ENCODE data around the gene PTCRA.

The PTCRA gene

GRCh38 chr6:42970871-42971612, 55.2 kb downstream of the PTCRA start:
- H3K4me3 ChIP-seq (ENCODE audit: low read depth, low read length): no peak overlapping the region
- H3K36me3 ChIP-seq: peaks cover 11% of the 10 kb centered on the region
- H3K4me1 ChIP-seq: peaks cover 5% of the 10 kb centered on the region; the same call in 1 of the 2 replicates
- H3K9me3 ChIP-seq: no peaks in the 10 kb centered on the region
- no peaks in the 10 kb centered on the region for H3K27me3 ChIP-seq
- DNase-seq: no peak
- TF ChIP-seq CTCF (IDR thresholded peaks at IDR 0.05; ENCODE audit: low read depth, low read length): no peak

- Histone ChIP-seq H3K36me3 (peaks cover 9% of the 10 kb centered on the region), H3K4me3 (ENCODE audit: low read depth, low read length) (no peak overlapping the region)
- no peak for TF ChIP-seq CTCF (IDR thresholded peaks at IDR 0.05; ENCODE audit: low read depth, low read length)
These were observed 56.0 kb downstream of the PTCRA start for GRCh38 chr6:42971746-42972327.

GRCh38 chr6:42973926-42974325, 58.1 kb downstream of the PTCRA start:
- Histone ChIP-seq H3K36me3 (peaks cover 9% of the 10 kb centered on the region), H3K4me1 (peaks cover 5% of the 10 kb centered on the region; the same call in 1 of the 2 replicates), H3K9me3 (no peaks in the 10 kb centered on the region), H3K27me3 (no peaks in the 10 kb centered on the region), H3K4me3 (ENCODE audit: low read depth, low read length) (no peak overlapping the region)
- no peak for DNase-seq
- no peak for TF ChIP-seq CTCF (IDR thresholded peaks at IDR 0.05; ENCODE audit: low read depth, low read length)

More at GRCh38 chr6:42971746-42972327, 56.0 kb downstream of the PTCRA start:
- H3K4me1 ChIP-seq: peaks cover 5% of the 10 kb centered on the region; the same call in 1 of the 2 replicates
- H3K27me3 ChIP-seq: no peaks in the 10 kb centered on the region
- DNase-seq: no peak
- no peaks in the 10 kb centered on the region for H3K9me3 ChIP-seq

GRCh38 chr6:42974919-42975505, 59.2 kb downstream of the PTCRA start:
- DNase-seq: peak; percentile 28
- H3K27me3 ChIP-seq: no peaks in the 10 kb centered on the region
- no peaks in the 10 kb centered on the region for H3K9me3 ChIP-seq
- peaks cover 5% of the 10 kb centered on the region; the same call in 1 of the 2 replicates for H3K4me1 ChIP-seq
- TF ChIP-seq CTCF (IDR thresholded peaks at IDR 0.05; ENCODE audit: low read depth, low read length): no peak
- H3K4me3 ChIP-seq (ENCODE audit: low read depth, low read length): no peak overlapping the region
- H3K36me3 ChIP-seq: peaks cover under 1% of the 10 kb centered on the region; the same call in 1 of the 2 replicates

All from BE2C (cell line).